GM12864 (cell line): ENCODE results near the gene POLN.

Experiments used
- DNase-seq: peaks from one replicate; pipeline ENCODE4 v3.0.0-alpha.2; 2011; ENCODE audit warnings: low read depth
- H3K4me3 ChIP-seq: 2 replicates; pipeline ENCODE4 v1.5.1; 2011; ENCODE audit warnings: mild to moderate bottlenecking, low read depth, low read length, control low read depth
- TF ChIP-seq, protein P1 (sequence below): IDR thresholded peaks from 2 replicates; pipeline ENCODE4 v1.5.1; 2011; ENCODE audit warnings: low read depth, mild to moderate bottlenecking, moderate library complexity, low read length, control low read depth, inconsistent platforms; ENCODE audit errors: missing control alignments

POLN gene

DNA sequence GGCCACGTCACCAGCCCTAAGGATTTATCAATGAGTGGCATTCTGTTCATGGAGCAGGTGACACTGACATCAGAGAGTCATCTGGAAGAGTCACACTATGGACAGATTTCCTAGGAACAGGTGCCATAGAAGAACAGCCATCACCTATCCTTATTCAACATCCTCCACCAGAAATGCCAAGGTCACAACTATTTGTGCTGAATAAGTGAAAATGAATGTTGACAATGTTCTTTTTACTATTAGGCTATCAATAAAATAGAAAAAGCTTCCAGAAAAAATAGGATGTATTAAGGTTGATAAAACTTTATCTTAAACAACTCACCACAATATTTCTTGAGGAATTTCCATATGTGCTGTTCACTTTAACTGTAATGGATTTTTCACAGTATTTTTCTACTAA lies 62.9 kb downstream of the POLN start:
- no peak for DNase-seq
- TF ChIP-seq, protein P1, sequence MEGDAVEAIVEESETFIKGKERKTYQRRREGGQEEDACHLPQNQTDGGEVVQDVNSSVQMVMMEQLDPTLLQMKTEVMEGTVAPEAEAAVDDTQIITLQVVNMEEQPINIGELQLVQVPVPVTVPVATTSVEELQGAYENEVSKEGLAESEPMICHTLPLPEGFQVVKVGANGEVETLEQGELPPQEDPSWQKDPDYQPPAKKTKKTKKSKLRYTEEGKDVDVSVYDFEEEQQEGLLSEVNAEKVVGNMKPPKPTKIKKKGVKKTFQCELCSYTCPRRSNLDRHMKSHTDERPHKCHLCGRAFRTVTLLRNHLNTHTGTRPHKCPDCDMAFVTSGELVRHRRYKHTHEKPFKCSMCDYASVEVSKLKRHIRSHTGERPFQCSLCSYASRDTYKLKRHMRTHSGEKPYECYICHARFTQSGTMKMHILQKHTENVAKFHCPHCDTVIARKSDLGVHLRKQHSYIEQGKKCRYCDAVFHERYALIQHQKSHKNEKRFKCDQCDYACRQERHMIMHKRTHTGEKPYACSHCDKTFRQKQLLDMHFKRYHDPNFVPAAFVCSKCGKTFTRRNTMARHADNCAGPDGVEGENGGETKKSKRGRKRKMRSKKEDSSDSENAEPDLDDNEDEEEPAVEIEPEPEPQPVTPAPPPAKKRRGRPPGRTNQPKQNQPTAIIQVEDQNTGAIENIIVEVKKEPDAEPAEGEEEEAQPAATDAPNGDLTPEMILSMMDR: no peak
- no peak overlapping the region for H3K4me3 ChIP-seq

- TF ChIP-seq, protein P1: no peak
- DNase-seq: no peak
- H3K4me3 ChIP-seq: no peak overlapping the region
These were observed 64.4 kb downstream of the POLN start for GRCh38 chr4:2177443-2178093.

- TF ChIP-seq, protein P1: no peak
- DNase-seq: no peak
- H3K4me3 ChIP-seq: no peak overlapping the region
These were observed 65.8 kb downstream of the POLN start for GRCh38 chr4:2175990-2176698.

- no peak for DNase-seq
- TF ChIP-seq, protein P1: no peak
- H3K4me3 ChIP-seq: no peak overlapping the region
These were observed 67.9 kb downstream of the POLN start for GRCh38 chr4:2174061-2174460.

GRCh38 chr4:2172627-2173231 lies 69.2 kb downstream of the POLN start:
- TF ChIP-seq, protein P1: no peak
- DNase-seq: no peak
- H3K4me3 ChIP-seq: no peak overlapping the region

DNA sequence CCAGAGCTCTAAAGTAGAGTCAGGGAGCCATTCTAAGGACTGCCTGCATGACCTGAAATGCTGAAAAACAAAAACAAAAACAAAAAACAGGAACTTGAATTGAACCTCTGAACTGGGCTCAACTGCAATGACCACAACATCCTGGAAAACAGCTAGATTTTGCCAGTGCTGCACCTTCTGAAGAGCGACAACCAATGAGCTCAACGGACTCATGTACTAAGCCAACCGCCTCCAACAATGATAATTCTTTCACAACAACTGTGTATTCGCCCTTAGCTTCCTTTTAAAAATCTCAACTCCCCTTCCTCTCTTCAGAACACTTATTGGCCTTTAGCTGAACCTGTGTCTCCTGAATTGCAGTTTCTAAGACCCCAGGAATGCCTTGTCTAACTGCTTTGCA lies 69.8 kb downstream of the POLN start:
- peak; percentile 12 for DNase-seq
- no peak overlapping the region for H3K4me3 ChIP-seq
- TF ChIP-seq, protein P1: no peak
